ENCODE results near the gene DHRS9.
"Not testable (repeated sequence)": the region's sequence is repeated elsewhere in the genome, so short reads cannot be mapped to it uniquely, and the experiment has no call there.

DHRS9 gene

GRCh38 chr2:169069341-169069740, at the start of gene DHRS9:
DHRS9 (plus strand) TSS chr2:169069563; CDS start chr2:169081582, 12,019 bp downstream.
- no peak for FAIRE-seq

GRCh38 chr2:169023161-169023560, 46.2 kb upstream of the DHRS9 start:
- FAIRE-seq: no peak

GRCh38 chr2:169026056-169026455, 43.3 kb upstream of the DHRS9 start:
- FAIRE-seq: no peak

GRCh38 chr2:169027234-169027633, 42.1 kb upstream of the DHRS9 start:
- FAIRE-seq: no peak

- no peak for FAIRE-seq
These were observed 40.0 kb upstream of the DHRS9 start for GRCh38 chr2:169029341-169029740.

GRCh38 chr2:169031202-169031601, 38.2 kb upstream of the DHRS9 start, which contains the start of gene ABCB11:
ABCB11 (minus strand) TSS chr2:169031324; CDS start chr2:169018125, 13,199 bp downstream.
- no peak for FAIRE-seq

- FAIRE-seq: no peak
These were observed 35.1 kb upstream of the DHRS9 start for GRCh38 chr2:169034256-169034655.

- no peak for FAIRE-seq
These were observed 34.3 kb upstream of the DHRS9 start for GRCh38 chr2:169034984-169035544.

- FAIRE-seq: no peak
These were observed 33.5 kb upstream of the DHRS9 start for GRCh38 chr2:169035887-169036286.

- FAIRE-seq: no peak
These were observed 32.5 kb upstream of the DHRS9 start for GRCh38 chr2:169036736-169037440.

GRCh38 chr2:169038338-169038757, 31.0 kb upstream of the DHRS9 start:
- FAIRE-seq: peak; percentile 55

- no peak for FAIRE-seq
These were observed 29.7 kb upstream of the DHRS9 start for GRCh38 chr2:169039702-169040101.

GRCh38 chr2:169041594-169041993, 27.8 kb upstream of the DHRS9 start:
- FAIRE-seq: no peak

- no peak for FAIRE-seq
These were observed 26.5 kb upstream of the DHRS9 start for GRCh38 chr2:169042856-169043255.

- FAIRE-seq: no peak
These were observed 22.8 kb upstream of the DHRS9 start for GRCh38 chr2:169046440-169047151.

GRCh38 chr2:169047256-169048250, 21.8 kb upstream of the DHRS9 start:
- no peak for FAIRE-seq

GRCh38 chr2:169049142-169049541, 20.2 kb upstream of the DHRS9 start:
- no peak for FAIRE-seq

- no peak for FAIRE-seq
These were observed 18.7 kb upstream of the DHRS9 start for GRCh38 chr2:169050476-169051240.

- FAIRE-seq: not testable (repeated sequence)
These were observed 14.8 kb upstream of the DHRS9 start for GRCh38 chr2:169054575-169054974.

GRCh38 chr2:169064199-169064598, 5.2 kb upstream of the DHRS9 start:
- FAIRE-seq: not testable (repeated sequence)

GRCh38 chr2:169065422-169065821, 3.9 kb upstream of the DHRS9 start:
- FAIRE-seq: no peak
